ENCODE data around the gene SH3TC2. TPM values are rescaled to one million over a fixed set of nuclear protein-coding genes. Genes with fewer than 3 reads are reported as not detected.

The SH3TC2 gene
- total and polyA plus RNA-seq, 10 of the 15 experiments (the other 5 are each of a cell fraction or from before 2014, with no cell fraction given) = not detected

- Histone ChIP-seq H3K27ac (ENCODE audit: control insufficient read depth, insufficient read depth) (no peak overlapping the region), H4K20me1 (ENCODE audit: control insufficient read depth, insufficient read depth) (no peaks in the 10 kb centered on the region), H3K4me1 (ENCODE audit: control insufficient read depth, insufficient read depth, low read length) (no peaks in the 10 kb centered on the region), H2AFZ (ENCODE audit: control insufficient read depth, low read depth, low read length) (no peak overlapping the region), H3K79me2 (ENCODE audit: control insufficient read depth, insufficient read depth, low read length) (no peaks in the 10 kb centered on the region), H3K27me3 (replicated peaks in 1 of 2; ENCODE audit: control insufficient read depth in 2 of 2, insufficient read depth in 2 of 2, low read length in 1 of 2) (no peaks in the 10 kb centered on the region), H3K9ac (ENCODE audit: control insufficient read depth, insufficient read depth, low read length) (no peak overlapping the region), H3K9me3 (replicated peaks; ENCODE audit: control insufficient read depth, insufficient read depth, low read length) (no peaks in the 10 kb centered on the region; the same call in 2 of the 3 replicates), H3K4me3 (no peak overlapping the region), H3K36me3 (ENCODE audit: control insufficient read depth in 2 of 2, insufficient read depth in 2 of 2, low read length in 1 of 2) (no peaks in the 10 kb centered on the region), H3K4me2 (ENCODE audit: control insufficient read depth, insufficient read depth) (no peak overlapping the region)
- FAIRE-seq (no peak), DNase-seq (ENCODE audit: low read depth, low spot score) (no peak), ATAC-seq (no peak)
- ChIA-PET RAD21 (ENCODE audit: unreplicated experiment) (no interaction called here), POLR2A (no interaction called here), CTCF (no interaction called here), SMC1A (ENCODE audit: uncharacterized antibody, unreplicated experiment) (interaction anchor here (1.4 kb wide), 1 partner anchor 15 kb away, joined by 4 read pairs; no protein-coding TSS in a partner anchor)
- TF ChIP-seq PML (IDR thresholded peaks at IDR 0.05; ENCODE audit: low read length) = no peak
- no peak for TF ChIP-seq ZBTB33 (IDR thresholded peaks at IDR 0.05)
- TF ChIP-seq NFYA (IDR thresholded peaks at IDR 0.05; ENCODE audit: borderline replicate concordance, low read depth, low read length) = no peak
- TF ChIP-seq LARP7 (IDR thresholded peaks at IDR 0.05) = no peak
- no peak for TF ChIP-seq BACH1 (IDR thresholded peaks at IDR 0.05; ENCODE audit: borderline replicate concordance)
- no peak for TF ChIP-seq TBL1XR1 (IDR thresholded peaks at IDR 0.05; ENCODE audit: low read depth, low read length)
- no peak for TF ChIP-seq BHLHE40 (IDR thresholded peaks at IDR 0.05; ENCODE audit: borderline replicate concordance in 1 of 2, low read depth in 2 of 2, low read length in 1 of 2)
- no peak for TF ChIP-seq NBN (IDR thresholded peaks at IDR 0.05)
- no peak for TF ChIP-seq CHD2 (IDR thresholded peaks at IDR 0.05; ENCODE audit: borderline replicate concordance, low read depth, low read length)
- no peak for TF ChIP-seq PAX8 (IDR thresholded peaks at IDR 0.05)
- no peak for TF ChIP-seq SPI1 (IDR thresholded peaks at IDR 0.05; ENCODE audit: borderline replicate concordance, insufficient read depth, low read depth, low read length)
- no peak for TF ChIP-seq ATF7 (IDR thresholded peaks at IDR 0.05; ENCODE audit: low read depth)
- no peak for TF ChIP-seq NKRF (conservative IDR thresholded peaks at IDR 0.05)
- BruUV-seq (replicated peaks) = no TSS peak
- intact Hi-C loops (cut with micrococcal nuclease; ENCODE audit: unreplicated experiment) = no loop called here
- in situ Hi-C loops (cut with MboI) = no loop called here
Measured at GRCh38 chr5:149100331-149100730, 37.5 kb upstream of the SH3TC2 start.

Data from GM12878 (cell line).